ENCODE data around the gene CHGA. TPM values are rescaled to one million over a fixed set of nuclear protein-coding genes. Genes with fewer than 3 reads are reported as not detected.

The CHGA gene
- total RNA-seq (2013; cell fraction: nucleolus; rRNA removed): not detected in 2 replicates
- total RNA-seq (2014; rRNA removed) (not detected in 2 replicates), total RNA-seq (2014; rRNA removed; fragmentation: Illumina TruSeq; extraction: Trizol) (not detected in 2 replicates), total RNA-seq (2021) (0.23 TPM in 1 of 2 replicates, not detected in the other), polyA plus RNA-seq (2011; rRNA removed) (not detected in 2 replicates), polyA plus RNA-seq (2014; fragmentation: Illumina TruSeq; extraction: Trizol) (not detected in 2 replicates), polyA plus RNA-seq (2014; fragmentation: Nextera tagmentation; extraction: Ambion mirVana) (not detected), polyA plus RNA-seq (2014; rRNA removed) (not detected in 2 replicates), polyA plus RNA-seq (2016; fragmentation: Nextera tagmentation; extraction: Ambion mirVana) (under 1 TPM in 1 of 2 experiments, not detected in 1; 0.11 TPM), polyA minus RNA-seq (2011; rRNA and poly(A)+ RNA removed) (not detected in 2 replicates), Bru-seq, nascent RNA (not detected), BruChase-seq, experiment 1, labeled RNA remaining after a 6-hour chase (not detected), BruChase-seq, experiment 2, labeled RNA remaining after a 2-hour chase (not detected)
- polyA plus RNA-seq (2011; ENCODE audit: low read depth): not detected
- polyA plus RNA-seq (2011; cell fraction: cytosol; rRNA removed): not detected in 2 replicates
- polyA plus RNA-seq (2011; cell fraction: nucleus; rRNA removed): not detected in 2 replicates
- not detected in 2 replicates for polyA plus RNA-seq (2012)
- not detected in 2 replicates for polyA minus RNA-seq (2011; cell fraction: cytosol; rRNA and poly(A)+ RNA removed)
- polyA minus RNA-seq (2011; cell fraction: nucleus; rRNA and poly(A)+ RNA removed): not detected in 2 replicates
- long read RNA-seq, experiment 1: 0 reads
- long read RNA-seq, experiment 2: 0 reads

- intact Hi-C loops (cut with micrococcal nuclease; ENCODE audit: unreplicated experiment) (no loop called here), in situ Hi-C loops (cut with MboI) (no loop called here)
- POLR2A ChIA-PET: no interaction called here
- Histone ChIP-seq H3K27me3 (replicated peaks in 1 of 2; ENCODE audit: control insufficient read depth in 2 of 2, insufficient read depth in 2 of 2, low read length in 1 of 2) (no peaks in the 10 kb centered on the region), H4K20me1 (ENCODE audit: control insufficient read depth, insufficient read depth) (no peaks in the 10 kb centered on the region), H3K4me1 (ENCODE audit: control insufficient read depth, insufficient read depth, low read length) (no peaks in the 10 kb centered on the region; the same call in 1 of the 2 replicates), H3K9me3 (replicated peaks; ENCODE audit: control insufficient read depth, insufficient read depth, low read length) (no peaks in the 10 kb centered on the region), H3K27ac (ENCODE audit: control insufficient read depth, insufficient read depth) (no peak within 1 kb of the TSS), H3K36me3 (ENCODE audit: control insufficient read depth in 2 of 2, insufficient read depth in 2 of 2, low read length in 1 of 2) (no peaks in the 10 kb centered on the region), H3K9ac (ENCODE audit: control insufficient read depth, insufficient read depth, low read length) (no peak within 1 kb of the TSS), H3K79me2 (ENCODE audit: control insufficient read depth, insufficient read depth, low read length) (no peaks in the 10 kb centered on the region), H3K4me3 (no peak within 1 kb of the TSS), H2AFZ (ENCODE audit: control insufficient read depth, low read depth, low read length) (no peak within 1 kb of the TSS), H3K4me2 (ENCODE audit: control insufficient read depth, insufficient read depth) (no peak within 1 kb of the TSS)
- DNase-seq (ENCODE audit: low read depth, low spot score) (no peak), ATAC-seq (peak; percentile 71), FAIRE-seq (no peak)
- SMC1A ChIA-PET (ENCODE audit: uncharacterized antibody, unreplicated experiment): interaction anchor here (0.5 to 0.7 kb wide), 2 partner anchors 46 to 610 kb away, joined by 3 read pairs; no protein-coding TSS in a partner anchor
- CTCF ChIA-PET: no interaction called here
- RAD21 ChIA-PET (ENCODE audit: unreplicated experiment): interaction anchor here (1.1 kb wide), 1 partner anchor 564 kb away, joined by 3 read pairs; no protein-coding TSS in a partner anchor
- TF ChIP-seq SIN3A (IDR thresholded peaks at IDR 0.05; ENCODE audit: low read depth, low read length) (no peak), LARP7 (IDR thresholded peaks at IDR 0.05) (peak; percentile 32; the same call in 1 of the 2 replicates)
- TF ChIP-seq, protein P1, sequence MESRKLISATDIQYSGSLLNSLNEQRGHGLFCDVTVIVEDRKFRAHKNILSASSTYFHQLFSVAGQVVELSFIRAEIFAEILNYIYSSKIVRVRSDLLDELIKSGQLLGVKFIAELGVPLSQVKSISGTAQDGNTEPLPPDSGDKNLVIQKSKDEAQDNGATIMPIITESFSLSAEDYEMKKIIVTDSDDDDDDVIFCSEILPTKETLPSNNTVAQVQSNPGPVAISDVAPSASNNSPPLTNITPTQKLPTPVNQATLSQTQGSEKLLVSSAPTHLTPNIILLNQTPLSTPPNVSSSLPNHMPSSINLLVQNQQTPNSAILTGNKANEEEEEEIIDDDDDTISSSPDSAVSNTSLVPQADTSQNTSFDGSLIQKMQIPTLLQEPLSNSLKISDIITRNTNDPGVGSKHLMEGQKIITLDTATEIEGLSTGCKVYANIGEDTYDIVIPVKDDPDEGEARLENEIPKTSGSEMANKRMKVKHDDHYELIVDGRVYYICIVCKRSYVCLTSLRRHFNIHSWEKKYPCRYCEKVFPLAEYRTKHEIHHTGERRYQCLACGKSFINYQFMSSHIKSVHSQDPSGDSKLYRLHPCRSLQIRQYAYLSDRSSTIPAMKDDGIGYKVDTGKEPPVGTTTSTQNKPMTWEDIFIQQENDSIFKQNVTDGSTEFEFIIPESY (IDR thresholded peaks at IDR 0.05): peak; percentile 49; the same call in 1 of the 2 replicates
- TF ChIP-seq, protein P2, sequence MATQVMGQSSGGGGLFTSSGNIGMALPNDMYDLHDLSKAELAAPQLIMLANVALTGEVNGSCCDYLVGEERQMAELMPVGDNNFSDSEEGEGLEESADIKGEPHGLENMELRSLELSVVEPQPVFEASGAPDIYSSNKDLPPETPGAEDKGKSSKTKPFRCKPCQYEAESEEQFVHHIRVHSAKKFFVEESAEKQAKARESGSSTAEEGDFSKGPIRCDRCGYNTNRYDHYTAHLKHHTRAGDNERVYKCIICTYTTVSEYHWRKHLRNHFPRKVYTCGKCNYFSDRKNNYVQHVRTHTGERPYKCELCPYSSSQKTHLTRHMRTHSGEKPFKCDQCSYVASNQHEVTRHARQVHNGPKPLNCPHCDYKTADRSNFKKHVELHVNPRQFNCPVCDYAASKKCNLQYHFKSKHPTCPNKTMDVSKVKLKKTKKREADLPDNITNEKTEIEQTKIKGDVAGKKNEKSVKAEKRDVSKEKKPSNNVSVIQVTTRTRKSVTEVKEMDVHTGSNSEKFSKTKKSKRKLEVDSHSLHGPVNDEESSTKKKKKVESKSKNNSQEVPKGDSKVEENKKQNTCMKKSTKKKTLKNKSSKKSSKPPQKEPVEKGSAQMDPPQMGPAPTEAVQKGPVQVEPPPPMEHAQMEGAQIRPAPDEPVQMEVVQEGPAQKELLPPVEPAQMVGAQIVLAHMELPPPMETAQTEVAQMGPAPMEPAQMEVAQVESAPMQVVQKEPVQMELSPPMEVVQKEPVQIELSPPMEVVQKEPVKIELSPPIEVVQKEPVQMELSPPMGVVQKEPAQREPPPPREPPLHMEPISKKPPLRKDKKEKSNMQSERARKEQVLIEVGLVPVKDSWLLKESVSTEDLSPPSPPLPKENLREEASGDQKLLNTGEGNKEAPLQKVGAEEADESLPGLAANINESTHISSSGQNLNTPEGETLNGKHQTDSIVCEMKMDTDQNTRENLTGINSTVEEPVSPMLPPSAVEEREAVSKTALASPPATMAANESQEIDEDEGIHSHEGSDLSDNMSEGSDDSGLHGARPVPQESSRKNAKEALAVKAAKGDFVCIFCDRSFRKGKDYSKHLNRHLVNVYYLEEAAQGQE (IDR thresholded peaks at IDR 0.05; ENCODE audit: low read depth, low read length): peak; percentile 96
- 31% methylated on average over 55 of the region's 86 CpGs for WGBS (ENCODE audit: insufficient coverage, insufficient replicate concordance, low lambda C conversion rate, missing lambda C conversion rate)
- no TSS peak for BruUV-seq (replicated peaks)
Observed at GRCh38 chr14:92922883-92923743, at the start of gene CHGA. Gene CHGA, plus strand, starts transcription at chr14:92923150. Its CDS starts 210 bp downstream, at chr14:92923360.

Data from GM12878 (cell line).